Measurements from ENCODE around the gene CTNND2. TPM values are rescaled to one million over a fixed set of nuclear protein-coding genes. Genes with fewer than 3 reads are reported as not detected.

Gene CTNND2
- total RNA-seq, 1 donor: 1.9 TPM

DNA sequence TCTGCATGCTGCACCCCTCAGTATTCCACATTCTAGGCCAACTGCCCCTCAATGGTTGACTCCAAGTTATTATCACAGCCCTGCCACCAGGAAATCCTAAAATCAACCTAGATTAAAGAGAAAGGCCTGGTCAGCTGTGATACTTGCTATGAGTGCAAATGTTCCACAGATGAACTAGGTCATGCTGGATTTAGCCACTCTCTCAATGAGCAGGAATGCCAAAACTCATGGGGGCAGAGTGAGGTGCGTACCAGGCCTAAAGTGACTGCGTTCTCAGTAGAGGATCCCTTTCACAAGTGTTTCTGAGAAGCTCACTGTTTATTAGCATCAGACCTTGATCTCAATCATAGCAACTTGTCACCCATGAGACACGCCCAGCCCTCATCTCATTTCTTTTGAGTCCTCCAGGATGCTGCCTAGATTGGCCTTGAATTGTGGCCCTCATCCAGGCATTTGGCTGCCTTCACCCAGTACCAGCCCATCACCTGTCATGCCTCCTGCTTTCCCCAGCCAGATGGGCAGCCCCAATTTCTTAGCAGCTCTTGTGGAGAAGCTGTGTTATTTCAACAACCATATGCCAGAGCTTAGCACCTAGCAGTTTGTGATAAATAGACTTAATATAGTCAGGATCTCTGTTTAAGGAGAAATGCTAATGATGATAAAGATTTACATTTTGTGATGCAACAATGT, 383.9 kb downstream of the CTNND2 start:
- no peak overlapping the region for H3K4me3 ChIP-seq (ENCODE audit: low read depth, low read length)
- DNase-seq (ENCODE audit: low read depth): no peak
- TF ChIP-seq, protein P1, sequence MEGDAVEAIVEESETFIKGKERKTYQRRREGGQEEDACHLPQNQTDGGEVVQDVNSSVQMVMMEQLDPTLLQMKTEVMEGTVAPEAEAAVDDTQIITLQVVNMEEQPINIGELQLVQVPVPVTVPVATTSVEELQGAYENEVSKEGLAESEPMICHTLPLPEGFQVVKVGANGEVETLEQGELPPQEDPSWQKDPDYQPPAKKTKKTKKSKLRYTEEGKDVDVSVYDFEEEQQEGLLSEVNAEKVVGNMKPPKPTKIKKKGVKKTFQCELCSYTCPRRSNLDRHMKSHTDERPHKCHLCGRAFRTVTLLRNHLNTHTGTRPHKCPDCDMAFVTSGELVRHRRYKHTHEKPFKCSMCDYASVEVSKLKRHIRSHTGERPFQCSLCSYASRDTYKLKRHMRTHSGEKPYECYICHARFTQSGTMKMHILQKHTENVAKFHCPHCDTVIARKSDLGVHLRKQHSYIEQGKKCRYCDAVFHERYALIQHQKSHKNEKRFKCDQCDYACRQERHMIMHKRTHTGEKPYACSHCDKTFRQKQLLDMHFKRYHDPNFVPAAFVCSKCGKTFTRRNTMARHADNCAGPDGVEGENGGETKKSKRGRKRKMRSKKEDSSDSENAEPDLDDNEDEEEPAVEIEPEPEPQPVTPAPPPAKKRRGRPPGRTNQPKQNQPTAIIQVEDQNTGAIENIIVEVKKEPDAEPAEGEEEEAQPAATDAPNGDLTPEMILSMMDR (IDR thresholded peaks at IDR 0.05; ENCODE audit: insufficient read depth, low read length): no peak

DNA sequence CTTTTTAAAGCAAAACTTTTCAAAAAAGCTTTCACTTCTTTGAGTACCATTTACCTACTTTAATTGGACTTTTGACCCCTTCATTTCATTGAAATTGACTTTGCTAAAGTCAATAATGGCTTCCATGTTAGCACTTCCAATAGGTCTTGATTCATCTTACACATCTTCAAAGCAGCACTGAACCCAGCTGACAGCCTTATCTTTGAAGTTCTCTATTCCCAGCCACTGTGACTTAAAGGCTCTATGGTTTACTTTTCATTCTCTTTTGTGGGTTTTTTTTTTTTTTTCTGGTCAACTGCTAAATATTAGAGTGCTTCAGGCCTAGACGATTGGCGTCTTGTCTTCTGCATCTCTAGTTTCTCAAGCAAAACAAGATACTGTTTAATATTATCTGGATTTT, 385.0 kb downstream of the CTNND2 start:
- no peak for DNase-seq (ENCODE audit: low read depth)
- no peak overlapping the region for H3K4me3 ChIP-seq (ENCODE audit: low read depth, low read length)
- TF ChIP-seq, protein P1 (IDR thresholded peaks at IDR 0.05; ENCODE audit: insufficient read depth, low read length): no peak

DNA sequence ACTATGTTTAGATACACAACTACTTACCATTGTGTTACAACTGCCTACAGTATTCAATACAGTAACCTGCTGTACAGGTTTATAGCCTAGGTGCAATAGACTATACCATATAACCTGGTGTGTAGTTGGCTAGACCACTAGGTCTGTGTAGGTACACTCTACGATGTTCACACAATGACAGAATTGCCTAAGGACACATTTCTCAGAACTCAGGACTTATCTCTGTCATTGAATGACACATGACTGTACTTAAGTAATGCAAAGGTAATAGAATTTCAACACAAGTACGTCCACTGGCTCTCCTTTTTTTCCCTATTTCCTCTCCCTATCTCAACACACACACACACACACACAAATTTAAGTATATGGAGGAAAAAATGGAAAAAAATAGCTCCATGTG, 385.6 kb downstream of the CTNND2 start:
- TF ChIP-seq, protein P1 (IDR thresholded peaks at IDR 0.05; ENCODE audit: insufficient read depth, low read length): no peak
- no peak overlapping the region for H3K4me3 ChIP-seq (ENCODE audit: low read depth, low read length)
- DNase-seq (ENCODE audit: low read depth): no peak

DNA sequence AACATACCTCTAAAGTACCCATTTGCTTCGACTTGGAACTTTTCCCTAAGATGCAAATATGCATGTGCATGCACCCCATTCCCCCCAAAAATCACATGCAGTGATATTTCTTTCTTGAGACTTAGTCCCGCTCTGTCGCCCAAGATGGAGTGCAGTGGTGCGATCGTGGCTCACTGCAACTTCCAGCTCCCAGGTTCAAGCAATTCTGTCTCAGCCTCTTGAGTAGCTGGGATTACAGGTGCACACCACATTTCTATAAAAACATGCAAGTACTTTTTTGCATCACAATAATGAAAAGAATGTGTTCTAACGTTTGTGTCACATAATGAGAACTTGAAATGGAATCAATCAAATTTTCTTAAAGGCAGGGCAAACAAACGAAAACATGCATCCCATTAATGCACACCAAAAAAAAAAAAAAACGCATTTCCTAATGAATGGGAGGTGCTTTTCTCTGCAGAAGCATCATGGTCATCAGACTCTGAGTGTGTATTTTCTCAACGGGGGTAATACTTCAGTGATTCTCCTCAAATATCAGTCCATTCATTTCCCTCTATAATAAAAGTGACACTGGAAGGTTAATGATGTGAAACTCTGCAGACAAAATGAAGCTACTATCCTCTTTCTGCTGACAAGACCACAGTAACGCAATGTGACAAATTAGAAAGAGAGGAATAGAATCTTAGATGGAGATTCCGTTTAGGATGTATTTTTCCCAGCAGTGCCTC, 389.4 kb downstream of the CTNND2 start:
- H3K4me3 ChIP-seq (ENCODE audit: low read depth, low read length): no peak overlapping the region
- TF ChIP-seq, protein P1 (IDR thresholded peaks at IDR 0.05; ENCODE audit: insufficient read depth, low read length): no peak
- no peak for DNase-seq (ENCODE audit: low read depth)

DNA sequence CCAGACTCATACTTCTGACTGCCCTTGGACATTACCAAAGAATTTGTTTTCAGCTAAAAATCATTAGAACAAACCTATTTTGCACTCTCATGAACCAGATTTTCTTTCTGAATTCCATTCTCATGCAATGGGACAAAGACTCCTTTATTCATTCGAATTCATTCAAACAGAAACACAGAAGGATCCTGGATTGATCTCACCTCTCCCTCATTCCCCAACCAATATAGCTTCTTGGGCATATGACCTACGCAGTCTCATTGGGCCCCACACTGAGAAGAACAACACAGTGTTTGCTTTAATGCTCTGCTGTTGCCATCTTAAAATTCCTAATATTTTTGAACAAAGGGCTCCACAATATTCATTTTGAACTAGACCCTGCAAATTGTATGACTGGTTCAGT, 392.4 kb downstream of the CTNND2 start:
- TF ChIP-seq, protein P1 (IDR thresholded peaks at IDR 0.05; ENCODE audit: insufficient read depth, low read length): no peak
- no peak overlapping the region for H3K4me3 ChIP-seq (ENCODE audit: low read depth, low read length)
- no peak for DNase-seq (ENCODE audit: low read depth)

DNA sequence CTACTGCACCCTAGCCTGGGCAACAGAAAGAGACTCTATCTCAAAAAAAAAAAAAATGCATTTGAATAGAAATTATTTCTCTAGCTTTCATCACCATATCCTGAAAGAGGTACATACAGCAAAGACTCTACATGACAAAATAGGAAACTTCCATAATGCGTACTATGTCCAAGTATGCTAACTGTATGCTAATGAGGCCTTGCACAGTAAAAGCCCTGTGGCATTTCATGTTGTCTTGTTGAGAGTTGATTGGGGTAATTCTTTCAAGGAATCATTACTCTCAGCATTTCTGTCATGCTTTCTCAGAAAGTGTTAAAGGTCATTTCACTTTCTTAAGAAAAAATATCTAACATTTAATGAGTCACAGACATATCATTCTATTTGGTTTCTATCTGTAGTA, 393.4 kb downstream of the CTNND2 start:
- DNase-seq (ENCODE audit: low read depth): no peak
- TF ChIP-seq, protein P1 (IDR thresholded peaks at IDR 0.05; ENCODE audit: insufficient read depth, low read length): no peak
- no peak overlapping the region for H3K4me3 ChIP-seq (ENCODE audit: low read depth, low read length)
